ENCODE results near the gene MORN1. TPM values are rescaled to one million over a fixed set of nuclear protein-coding genes. Genes with fewer than 3 reads are reported as not detected.

MORN1 gene
- total and polyA plus RNA-seq, 12 donors = 1.2 to 7.6 (median 5.2) TPM

DNA sequence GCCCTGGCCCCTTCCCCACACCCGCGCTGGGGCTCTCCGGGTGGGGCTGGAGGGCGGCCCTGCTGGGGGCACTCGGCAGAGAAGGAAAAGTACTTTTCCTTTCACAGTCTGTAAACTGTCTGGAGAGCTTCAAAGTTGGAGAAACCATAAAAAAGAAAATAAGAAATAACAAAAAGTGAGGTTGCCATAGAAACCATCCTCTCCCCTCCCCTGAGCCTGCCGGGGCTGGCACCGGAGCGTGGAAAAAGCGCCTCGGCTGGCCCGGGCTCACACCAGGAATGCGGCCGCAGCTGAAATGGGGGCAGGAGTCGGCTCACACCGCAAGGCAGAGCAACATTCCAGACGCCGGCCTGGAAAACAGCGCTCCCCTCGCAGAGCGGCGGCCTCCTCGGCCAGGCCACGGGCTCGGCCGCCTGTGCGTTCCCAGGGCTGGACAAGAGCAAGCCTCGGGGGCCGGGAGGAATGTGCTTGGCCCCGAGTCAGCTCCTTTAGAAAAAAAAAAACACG lies 69.2 kb downstream of the MORN1 start:
- intact Hi-C loops (cut with DNase I) = loop anchor here in 2 of 10 donors (5.0 to 10.0 kb wide), 2 partner anchors 53 to 60 kb away; no protein-coding TSS in a partner anchor
- peak; percentile 79 to 81 for DNase-seq
- TF ChIP-seq, protein P1, sequence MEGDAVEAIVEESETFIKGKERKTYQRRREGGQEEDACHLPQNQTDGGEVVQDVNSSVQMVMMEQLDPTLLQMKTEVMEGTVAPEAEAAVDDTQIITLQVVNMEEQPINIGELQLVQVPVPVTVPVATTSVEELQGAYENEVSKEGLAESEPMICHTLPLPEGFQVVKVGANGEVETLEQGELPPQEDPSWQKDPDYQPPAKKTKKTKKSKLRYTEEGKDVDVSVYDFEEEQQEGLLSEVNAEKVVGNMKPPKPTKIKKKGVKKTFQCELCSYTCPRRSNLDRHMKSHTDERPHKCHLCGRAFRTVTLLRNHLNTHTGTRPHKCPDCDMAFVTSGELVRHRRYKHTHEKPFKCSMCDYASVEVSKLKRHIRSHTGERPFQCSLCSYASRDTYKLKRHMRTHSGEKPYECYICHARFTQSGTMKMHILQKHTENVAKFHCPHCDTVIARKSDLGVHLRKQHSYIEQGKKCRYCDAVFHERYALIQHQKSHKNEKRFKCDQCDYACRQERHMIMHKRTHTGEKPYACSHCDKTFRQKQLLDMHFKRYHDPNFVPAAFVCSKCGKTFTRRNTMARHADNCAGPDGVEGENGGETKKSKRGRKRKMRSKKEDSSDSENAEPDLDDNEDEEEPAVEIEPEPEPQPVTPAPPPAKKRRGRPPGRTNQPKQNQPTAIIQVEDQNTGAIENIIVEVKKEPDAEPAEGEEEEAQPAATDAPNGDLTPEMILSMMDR (IDR thresholded peaks at IDR 0.05) = peak in 3 of 9 donors; percentile 8 to 29 (median 29)
- peak overlapping the region in 7 of 10 donors; percentile 4 to 42 (median 23) for H3K4me3 ChIP-seq
- peaks cover 16 to 61% (median 37%) of the 10 kb centered on the region in 9 donors for H3K4me1 ChIP-seq
- 5 to 11% methylated on average over 30 of the region's 30 CpGs for WGBS, 2 donors
- ATAC-seq = peak; percentile 57 to 83 (median 78)
- no peaks in the 10 kb centered on the region for H3K36me3 ChIP-seq
- H3K27ac ChIP-seq = peak overlapping the region; percentile 40 to 82 (median 66)
- H3K9me3 ChIP-seq = peaks cover 0 to 3% (median 0%) of the 10 kb centered on the region in 11 donors
- peaks cover 0 to 25% (median 0%) of the 10 kb centered on the region in 7 donors for H3K27me3 ChIP-seq

DNA sequence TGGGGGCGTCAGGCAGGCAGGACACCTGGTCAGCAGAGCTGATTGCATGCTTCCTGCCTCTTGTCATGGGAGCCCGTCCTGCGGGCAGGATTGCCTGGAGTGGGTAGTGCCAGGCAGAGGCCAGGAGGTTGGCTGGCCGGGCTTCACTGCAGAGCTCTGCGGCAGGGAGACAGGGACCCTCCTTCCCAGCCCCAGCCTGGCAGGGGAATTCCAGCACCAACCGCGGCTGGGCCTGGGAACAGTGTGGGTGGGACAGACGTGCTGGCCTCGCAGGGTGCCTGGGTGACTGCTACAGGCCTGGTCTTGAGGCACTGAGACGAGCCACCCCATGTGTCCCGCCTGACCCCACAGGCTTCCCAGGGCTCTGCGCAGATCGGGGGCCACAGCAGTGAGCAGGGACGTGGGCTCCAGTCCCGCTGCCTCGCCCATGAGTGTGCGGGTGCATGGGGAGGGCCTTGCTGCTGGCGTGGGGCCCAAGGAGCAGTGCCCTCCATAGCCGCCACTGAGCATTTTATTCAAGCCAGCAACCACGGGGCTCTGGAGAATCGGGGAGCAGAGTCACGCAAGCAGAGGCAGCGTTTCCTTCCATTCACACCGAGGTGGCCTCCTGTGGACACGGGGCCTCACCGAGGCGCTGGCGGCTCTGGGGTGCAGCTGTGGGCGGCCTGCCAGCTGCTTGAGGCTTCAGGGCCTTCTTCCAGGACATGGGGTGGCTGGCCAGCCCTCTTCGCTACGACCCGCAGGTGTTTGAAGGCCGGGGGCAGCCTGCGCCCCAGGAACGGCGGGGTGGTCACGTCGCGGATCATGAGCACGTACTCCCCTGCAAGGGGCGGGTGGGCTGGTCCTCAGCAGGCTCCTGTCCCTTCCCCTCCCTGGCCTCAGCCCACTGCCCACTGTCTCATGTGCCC lies 70.3 kb downstream of the MORN1 start:
- ATAC-seq = no peak
- H3K4me1 ChIP-seq = peaks cover 16 to 72% (median 37%) of the 10 kb centered on the region in 9 donors
- intact Hi-C loops (cut with DNase I) = loop anchor here in 2 of 10 donors (5.0 to 10.0 kb wide), 2 partner anchors 54 to 61 kb away; no protein-coding TSS in a partner anchor
- TF ChIP-seq, protein P1 (IDR thresholded peaks at IDR 0.05) = no peak
- H3K36me3 ChIP-seq = no peaks in the 10 kb centered on the region
- peaks cover 0 to 25% (median 0%) of the 10 kb centered on the region in 7 donors for H3K27me3 ChIP-seq
- DNase-seq = no peak
- WGBS, 2 donors = 87 to 90% methylated on average over 41 of the region's 41 CpGs
- H3K4me3 ChIP-seq = no peak overlapping the region
- peak overlapping the region in 8 of 10 donors; percentile 35 to 82 (median 69) for H3K27ac ChIP-seq
- H3K9me3 ChIP-seq = peaks cover 0 to 3% (median 0%) of the 10 kb centered on the region in 11 donors

DNA sequence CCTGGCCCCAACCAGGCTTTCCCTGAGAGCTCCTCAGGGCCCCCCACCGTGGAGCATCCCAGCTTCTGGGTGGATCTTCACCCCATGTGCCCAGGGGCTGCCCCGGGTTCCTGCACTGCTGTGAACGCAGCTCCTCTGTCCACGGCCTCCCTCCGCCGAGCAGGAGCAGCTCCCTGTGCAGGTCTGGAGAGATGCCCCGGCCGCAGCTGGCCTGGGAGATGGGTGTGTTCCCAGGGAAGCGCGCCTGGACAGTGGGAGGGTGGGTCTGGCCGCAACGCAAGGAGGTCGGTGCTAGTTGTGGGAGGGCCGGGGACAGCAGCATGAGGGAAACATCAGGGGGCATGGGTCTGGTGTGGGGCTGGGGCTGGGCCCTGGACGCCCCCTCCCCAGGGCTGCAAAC lies 71.3 kb downstream of the MORN1 start:
- no peaks in the 10 kb centered on the region for H3K36me3 ChIP-seq
- peak in 1 of 8 donors; percentile 9 for ATAC-seq
- H3K27ac ChIP-seq = peak overlapping the region in 1 of 10 donors; percentile 65
- no peak for DNase-seq
- peaks cover 23 to 83% (median 45%) of the 10 kb centered on the region in 9 donors for H3K4me1 ChIP-seq
- 74 to 75% methylated on average over 15 of the region's 15 CpGs for WGBS, 2 donors
- H3K27me3 ChIP-seq = peaks cover 0 to 34% (median 0%) of the 10 kb centered on the region in 7 donors
- TF ChIP-seq, protein P1 (IDR thresholded peaks at IDR 0.05) = no peak
- intact Hi-C loops (cut with DNase I) = loop anchor here in 2 of 10 donors (5.0 to 10.0 kb wide), 2 partner anchors 55 to 62 kb away; no protein-coding TSS in a partner anchor
- H3K4me3 ChIP-seq = no peak overlapping the region
- no peaks in the 10 kb centered on the region for H3K9me3 ChIP-seq

DNA sequence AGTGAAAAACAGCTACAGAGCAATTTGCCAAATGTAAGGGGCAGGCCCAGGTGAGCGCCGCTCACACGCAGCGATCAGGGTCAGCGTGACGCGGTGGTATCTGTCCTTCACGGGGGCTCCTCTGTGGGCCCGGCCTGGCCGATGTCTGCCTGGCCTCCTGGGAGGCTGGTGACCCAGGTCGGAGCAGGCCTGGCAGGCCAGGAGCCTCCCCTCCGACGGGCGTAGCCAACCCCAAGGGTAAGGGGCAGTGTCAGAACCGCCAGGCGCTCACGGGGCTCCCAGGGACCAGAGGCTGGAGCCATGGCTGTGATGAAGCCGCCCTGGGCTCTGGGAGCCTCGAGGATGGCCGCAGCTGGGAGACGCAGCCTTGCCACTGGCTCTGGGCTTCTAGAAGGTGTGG lies 72.1 kb downstream of the MORN1 start:
- H3K36me3 ChIP-seq = no peaks in the 10 kb centered on the region
- H3K4me3 ChIP-seq = no peak overlapping the region
- 73 to 75% methylated on average over 21 of the region's 21 CpGs for WGBS, 2 donors
- ATAC-seq (no peak), DNase-seq (no peak)
- H3K27me3 ChIP-seq = peaks cover 0 to 41% (median 0%) of the 10 kb centered on the region in 7 donors
- peak overlapping the region in 8 of 10 donors; percentile 7 to 76 (median 42) for H3K27ac ChIP-seq
- TF ChIP-seq, protein P1 (IDR thresholded peaks at IDR 0.05) = no peak
- intact Hi-C loops (cut with DNase I) = loop anchor here in 7 of 10 donors (5.0 to 10.0 kb wide), 5 partner anchors 63 to 124 kb away; partner anchors contain the start of gene FAAP20 (in 4 of the 7)
- peaks cover 24 to 90% (median 48%) of the 10 kb centered on the region in 9 donors for H3K4me1 ChIP-seq
- no peaks in the 10 kb centered on the region for H3K9me3 ChIP-seq
